HG02798 (cell line): ENCODE measurements around the gene TMA7.
"Not testable (repeated sequence)": the region's sequence is repeated elsewhere in the genome, so short reads cannot be mapped to it uniquely, and the experiment has no call there.

Experiments
- ATAC-seq: cut with Tn5 transposase; IDR thresholded peaks from one replicate; pipeline ENCODE4 v1.9.1; 2021; ENCODE audit warnings: mild to moderate bottlenecking; ENCODE audit not compliant: unreplicated experiment, poor library complexity

TMA7 gene

GRCh38 chr3:48439820-48440589 is at the start of gene TMA7, which contains the start of gene CCDC51:
TSS of gene TMA7 (plus strand) at chr3:48440257. CDS start at chr3:48440297, 40 bp downstream.
TSS of gene CCDC51 (minus strand) at chr3:48440119. CDS start at chr3:48435128, 4,991 bp downstream.
- ATAC-seq, result peak; percentile 97

GRCh38 chr3:48394391-48394790 is 45.7 kb upstream of the TMA7 start:
- no peak for ATAC-seq

- ATAC-seq, result no peak
Observed at GRCh38 chr3:48395714-48396113, 44.3 kb upstream of the TMA7 start.

- ATAC-seq, result no peak
Observed at GRCh38 chr3:48397767-48398681, 42.0 kb upstream of the TMA7 start.

GRCh38 chr3:48398701-48399386 is 41.2 kb upstream of the TMA7 start:
- ATAC-seq, result no peak

- ATAC-seq, result no peak
Observed at GRCh38 chr3:48399387-48400172, 40.5 kb upstream of the TMA7 start.

GRCh38 chr3:48400824-48401433 is 39.1 kb upstream of the TMA7 start:
- peak; percentile 35 for ATAC-seq

- ATAC-seq, result not testable (repeated sequence)
Observed at GRCh38 chr3:48401434-48401901, 38.6 kb upstream of the TMA7 start.

- no peak for ATAC-seq
Observed at GRCh38 chr3:48402281-48402732, 37.8 kb upstream of the TMA7 start.

- ATAC-seq, result no peak
Observed at GRCh38 chr3:48402907-48403306, 37.1 kb upstream of the TMA7 start.

GRCh38 chr3:48403533-48404439 is 36.3 kb upstream of the TMA7 start:
- no peak for ATAC-seq

GRCh38 chr3:48404440-48405342 is 35.4 kb upstream of the TMA7 start:
- no peak for ATAC-seq

GRCh38 chr3:48405343-48405881 is 34.6 kb upstream of the TMA7 start:
- ATAC-seq, result no peak

- no peak for ATAC-seq
Observed at GRCh38 chr3:48405971-48406370, 34.1 kb upstream of the TMA7 start.

- no peak for ATAC-seq
Observed at GRCh38 chr3:48406443-48407431, 33.3 kb upstream of the TMA7 start.
